H1 (cell line): ENCODE measurements around the gene PRR33. TPM values are rescaled to one million over a fixed set of nuclear protein-coding genes. Genes with fewer than 3 reads are reported as not detected.

ENCODE experiments used
- CTCF ChIA-PET: fragments of 300-600 bp; sonication (Branson Sonifier 250); formaldehyde crosslinking; loops from one replicate; lab custom pipeline; 2021; ENCODE audit not compliant: partially characterized antibody; lab: Charles Lee
- POLR2A ChIA-PET: fragments of 300-600 bp; sonication (Branson Sonifier 250); formaldehyde crosslinking; loops from one replicate; lab custom pipeline; 2021; ENCODE audit warnings: inconsistent platforms; ENCODE audit not compliant: partially characterized antibody; lab: Charles Lee
- DNase-seq, 2 experiments: peaks; one replicate each; pipeline versions ENCODE4 v3.0.0 to v3.0.0-alpha.2; 2010 to 2022; ENCODE audit warnings: low spot score in 2 of 2, low read depth in 1 of 2, mixed read lengths in 1 of 2
- FAIRE-seq: peaks from 2 replicates; lab custom pipeline; 2011; peaks lifted over from hg19 to GRCh38; lab: Jason Lieb, UNC
- H2AFZ ChIP-seq: 2 replicates; pipeline ENCODE4 v1.8.1; 2012; ENCODE audit warnings: low read length, inconsistent platforms
- H2AK5ac ChIP-seq: 2 replicates; pipeline ENCODE4 v1.6.1; 2013; ENCODE audit warnings: low read depth, low read length
- H2BK120ac ChIP-seq: replicated peaks from 2 replicates; pipeline ENCODE3; 2013; ENCODE audit warnings: low read depth, low read length, inconsistent platforms
- H2BK12ac ChIP-seq: 2 replicates; pipeline ENCODE4 v1.6.1; 2013; ENCODE audit warnings: low read depth, low read length
- H2BK15ac ChIP-seq: 2 replicates; pipeline ENCODE4 v1.6.1; 2013; ENCODE audit warnings: low read length
- H2BK20ac ChIP-seq: 2 replicates; pipeline ENCODE4 v1.6.1; 2013; ENCODE audit warnings: low read length
- H2BK5ac ChIP-seq: 2 replicates; pipeline ENCODE4 v1.6.1; 2013; ENCODE audit warnings: low read depth, low read length
- H3K14ac ChIP-seq: 2 replicates; pipeline ENCODE4 v1.6.1; 2013; ENCODE audit warnings: inconsistent platforms; ENCODE audit not compliant: insufficient read length
- H3K18ac ChIP-seq: 2 replicates; pipeline ENCODE4 v1.6.1; 2013; ENCODE audit warnings: low read length; ENCODE audit errors: extremely low read depth
- H3K23ac ChIP-seq: 2 replicates; pipeline ENCODE4 v1.6.1; 2013; ENCODE audit warnings: inconsistent platforms; ENCODE audit not compliant: insufficient read length
- H3K23me2 ChIP-seq: 2 replicates; pipeline ENCODE4 v1.6.1; 2013; ENCODE audit warnings: low read depth, low read length
- H3K27ac ChIP-seq: 2 replicates; pipeline ENCODE4 v1.6.1; 2011; ENCODE audit warnings: low read depth, low read length, inconsistent platforms
- H3K27me3 ChIP-seq, 4 experiments: replicated peaks in 1 of 4; 1 replicate in 1 of 4; 2 replicates in 3 of 4; pipeline versions ENCODE4 v1.6.1 to v1.8.1; 2011 to 2013; ENCODE audit warnings: low read length in 3 of 4, mild to moderate bottlenecking in 3 of 4, inconsistent platforms in 2 of 4, mixed read lengths in 2 of 4, moderate library complexity in 1 of 4; ENCODE audit not compliant: control insufficient read depth in 3 of 4, insufficient read depth in 3 of 4; ENCODE audit errors: extremely low read depth in 1 of 4
- H3K36me3 ChIP-seq, 4 experiments: 2 replicates each; pipeline versions ENCODE4 v1.6.1 to v1.8.1; 2011 to 2013; ENCODE audit warnings: mild to moderate bottlenecking in 4 of 4, low read length in 3 of 4, moderate library complexity in 2 of 4, control low read depth in 1 of 4, inconsistent platforms in 1 of 4; ENCODE audit not compliant: insufficient read depth in 4 of 4, control insufficient read depth in 2 of 4
- H3K4ac ChIP-seq: replicated peaks from 2 replicates; pipeline ENCODE3; 2013; ENCODE audit warnings: low read length, low read depth, mixed read lengths, inconsistent platforms; ENCODE audit not compliant: insufficient read length
- H3K4me1 ChIP-seq, 4 experiments: replicated peaks in 1 of 4; 1 replicate in 1 of 4; 2 replicates in 3 of 4; pipeline versions ENCODE4 v1.6.1 to v1.8.1; 2011 to 2013; ENCODE audit warnings: low read length in 3 of 4, inconsistent platforms in 2 of 4, mixed read lengths in 1 of 4; ENCODE audit not compliant: insufficient read depth in 4 of 4, control insufficient read depth in 3 of 4
- H3K4me2 ChIP-seq, 2 experiments: 2 replicates each; pipeline versions ENCODE4 v1.6.1 to v1.8.1; 2011 to 2013; ENCODE audit warnings: low read depth in 2 of 2, low read length in 2 of 2, control low read depth in 1 of 2, inconsistent platforms in 1 of 2, mild to moderate bottlenecking in 1 of 2; ENCODE audit not compliant: insufficient read depth in 1 of 2
- H3K4me3 ChIP-seq, 4 experiments: fragments of 200-600, 300-600 bp in 1 of 4; sonication (generic), shearing (Covaris generic), sonication (Bioruptor Twin) in 1 of 4; 2 replicates each; pipeline versions ENCODE4 v1.5.1 to v1.8.1; 2011 to 2016; ENCODE audit warnings: low read length in 4 of 4, low read depth in 3 of 4, control low read depth in 2 of 4, inconsistent platforms in 2 of 4, mild to moderate bottlenecking in 2 of 4, mixed read lengths in 1 of 4, moderate library complexity in 1 of 4; ENCODE audit not compliant: insufficient read depth in 2 of 4; ENCODE audit errors: extremely low read depth in 1 of 4
- H3K56ac ChIP-seq: replicated peaks from 2 replicates; pipeline ENCODE3; 2013; ENCODE audit warnings: low read depth, mild to moderate bottlenecking, mixed read lengths, low read length, inconsistent platforms; ENCODE audit not compliant: insufficient read length
- H3K79me1 ChIP-seq: 2 replicates; pipeline ENCODE4 v1.6.1; 2013; ENCODE audit warnings: low read depth, low read length, control low read depth
- H3K79me2 ChIP-seq, 2 experiments: 2 replicates each; pipeline versions ENCODE4 v1.6.1 to v1.8.1; 2012 to 2013; ENCODE audit warnings: low read length in 2 of 2, mild to moderate bottlenecking in 2 of 2, inconsistent platforms in 1 of 2; ENCODE audit not compliant: insufficient read depth in 2 of 2, control insufficient read depth in 1 of 2
- H3K9ac ChIP-seq, 4 experiments: replicated peaks in 1 of 4; 1 replicate in 1 of 4; 2 replicates in 3 of 4; pipeline versions ENCODE4 v1.6.1 to v1.8.1; 2011 to 2013; ENCODE audit warnings: low read depth in 3 of 4, low read length in 3 of 4, control low read depth in 2 of 4, mild to moderate bottlenecking in 2 of 4, moderate library complexity in 2 of 4, inconsistent platforms in 1 of 4; ENCODE audit errors: extremely low read depth in 1 of 4
- H3K9me3 ChIP-seq, 2 experiments: 2 replicates each; pipeline versions ENCODE4 v1.6.1 to v1.8.1; 2012 to 2013; ENCODE audit warnings: mild to moderate bottlenecking in 2 of 2, moderate library complexity in 2 of 2, control low read depth in 1 of 2, inconsistent platforms in 1 of 2, low read depth in 1 of 2, low read length in 1 of 2, mixed read lengths in 1 of 2; ENCODE audit not compliant: insufficient read depth in 2 of 2
- H4K20me1 ChIP-seq, 2 experiments: replicated peaks in 1 of 2; 2 replicates each; pipeline versions ENCODE3 to v1.8.1; 2011 to 2013; ENCODE audit warnings: inconsistent platforms in 2 of 2, low read length in 2 of 2, mild to moderate bottlenecking in 1 of 2; ENCODE audit not compliant: insufficient read depth in 2 of 2, control insufficient read depth in 1 of 2
- H4K5ac ChIP-seq: 2 replicates; pipeline ENCODE4 v1.6.1; 2013; ENCODE audit warnings: low read length, low read depth, mixed read lengths, inconsistent platforms; ENCODE audit not compliant: insufficient read length
- H4K8ac ChIP-seq: 2 replicates; pipeline ENCODE4 v1.8.0; 2013; ENCODE audit warnings: mild to moderate bottlenecking, moderate library complexity, low read length, inconsistent platforms; ENCODE audit not compliant: insufficient read depth; ENCODE audit errors: extremely low read depth
- H4K91ac ChIP-seq: replicated peaks from 2 replicates; pipeline ENCODE3; 2013; ENCODE audit warnings: low read length, mixed read lengths, inconsistent platforms; ENCODE audit not compliant: insufficient read length
- ATF2 ChIP-seq: IDR thresholded peaks from 2 replicates; pipeline ENCODE4 v1.6.1; 2012; ENCODE audit warnings: low read length, inconsistent platforms
- JUN ChIP-seq: IDR thresholded peaks from 2 replicates; pipeline ENCODE4 v1.6.1; 2011; ENCODE audit warnings: low read depth, mild to moderate bottlenecking, improper control_type of control experiment, low read length
- SIX5 ChIP-seq: IDR thresholded peaks from 2 replicates; pipeline ENCODE4 v1.6.1; 2011; ENCODE audit warnings: mild to moderate bottlenecking, low read depth, low read length
- WGBS, 2 experiments: shearing (Covaris generic) in 1 of 2; methylation state at CpG; one replicate each; pipeline versions ENCODE4 v1.1.6 to v1.1.7; 2013 to 2015; ENCODE audit warnings: low lambda C conversion rate in 2 of 2, mixed read lengths in 2 of 2, inconsistent platforms in 1 of 2, low coverage in 1 of 2, missing lambda C conversion rate in 1 of 2; ENCODE audit not compliant: insufficient replicate concordance in 2 of 2, insufficient coverage in 1 of 2, insufficient read length in 1 of 2; ENCODE audit errors: extremely low coverage in 1 of 2, missing lambda C conversion rate in 1 of 2; 5-methylcytosine and 5-hydroxymethylcytosine counted together
- polyA plus RNA-seq, 7 experiments: library from polyadenylated mRNA; depleted of rRNA in 3 of 7; stranded (reverse) in 5 of 7; unstranded in 2 of 7; fragments of >200 nt in 5 of 7; fragments of 200-250 nt in 2 of 7; gene quantifications; 1 replicate in 5 of 7; 2 replicates in 1 of 7; 4 replicates in 1 of 7; pipeline versions ENCODE4 v1.2.1 to v1.2.3, GENCODE V29; 2011 to 2013; ENCODE audit warnings: missing spikeins in 2 of 7, mixed read lengths in 2 of 7
- total RNA-seq: library from RNA; stranded (reverse); fragmentation: NEBNext Ultra II Directional; extraction: Animal tissue kit (Norgen Biotek cat#: 25700); gene quantifications from 2 replicates; pipeline ENCODE4 v1.2.1, GENCODE V29; 2021

PRR33 gene
- total and polyA plus RNA-seq, 2 of the 8 experiments (the other 6 are each of a cell fraction or from before 2014, with no cell fraction given): 0.02 TPM; not detected in 1

DNA sequence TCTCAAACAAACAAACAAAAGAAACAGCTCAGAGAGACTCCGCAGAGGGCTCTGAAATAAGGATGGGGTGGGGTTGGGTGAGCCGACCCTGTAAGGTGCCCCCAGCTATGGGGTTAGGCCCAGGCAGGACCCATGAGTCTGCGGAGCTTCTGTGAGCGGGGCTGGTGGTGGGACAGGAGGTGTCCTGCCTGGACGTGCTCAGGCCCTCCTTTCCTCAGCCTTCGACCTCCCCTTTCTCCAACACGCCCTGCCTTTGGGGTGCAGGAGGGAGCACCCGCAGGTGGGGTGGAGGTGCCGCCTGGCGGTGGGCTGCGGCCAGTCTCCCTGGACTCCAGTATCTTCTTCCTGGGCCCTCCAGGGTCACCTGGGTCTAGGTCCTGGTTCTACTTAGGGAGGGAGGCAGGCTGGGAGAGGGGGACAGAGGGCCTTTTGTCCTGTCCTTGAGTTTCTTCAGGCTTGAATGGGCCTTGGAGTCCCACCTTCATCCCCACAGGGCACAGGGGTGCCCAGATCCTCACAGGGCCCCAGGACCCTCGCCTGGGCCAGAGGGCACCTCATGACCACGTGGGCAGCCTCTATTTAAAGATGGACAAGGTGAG lies 12.3 kb downstream of the PRR33 start:
- FAIRE-seq (no peak), DNase-seq (no peak)
- Histone ChIP-seq H2BK5ac (no peak overlapping the region), H4K20me1 (no peaks in the 10 kb centered on the region), H4K91ac (no peak overlapping the region), H2BK15ac (no peak overlapping the region), H3K4me3 (no peak overlapping the region), H3K18ac (no peak overlapping the region), H3K4ac (no peak overlapping the region), H2BK20ac (no peak overlapping the region), H3K4me1 (peaks cover 0 to 5% (median 2%) of the 10 kb centered on the region in 4 experiments; a peak in 3 of 7 replicates), H4K8ac (peak overlapping the region; percentile 51; the same call in 1 of the 2 replicates), H3K14ac (no peak overlapping the region), H3K36me3 (no peaks in the 10 kb centered on the region), H3K79me1 (no peaks in the 10 kb centered on the region), H3K9me3 (no peaks in the 10 kb centered on the region), H3K4me2 (no peak overlapping the region), H4K5ac (no peak overlapping the region), H3K27ac (no peak overlapping the region), H3K23me2 (peaks cover under 1% of the 10 kb centered on the region; the same call in 1 of the 2 replicates), H3K56ac (no peak overlapping the region), H2AK5ac (no peak overlapping the region), H2BK12ac (no peak overlapping the region), H2BK120ac (no peak overlapping the region), H3K27me3 (no peaks in the 10 kb centered on the region; a peak in 1 of 7 replicates), H3K9ac (no peak overlapping the region), H2AFZ (no peak overlapping the region), H3K23ac (no peak overlapping the region), H3K79me2 (no peaks in the 10 kb centered on the region)
- ChIA-PET CTCF (interaction anchor here (0.7 to 5.5 kb wide), 8 partner anchors 8 to 285 kb away, joined by 3 to 156 read pairs (median 4); partner anchors contain the start of gene TNNT3), POLR2A (no interaction called here)
- 97% methylated on average over 10 of the region's 13 CpGs; no CpG with 5 or more reads in 1 of the 2 experiments for WGBS, 2 experiments
- no peak for TF ChIP-seq SIX5
- TF ChIP-seq ATF2: no peak
- TF ChIP-seq JUN: no peak
